Measurements from ENCODE around the gene MAP3K5.
"Not testable (repeated sequence)": the region's sequence is repeated elsewhere in the genome, so short reads cannot be mapped to it uniquely, and the experiment has no call there.

The MAP3K5 gene, protein sequence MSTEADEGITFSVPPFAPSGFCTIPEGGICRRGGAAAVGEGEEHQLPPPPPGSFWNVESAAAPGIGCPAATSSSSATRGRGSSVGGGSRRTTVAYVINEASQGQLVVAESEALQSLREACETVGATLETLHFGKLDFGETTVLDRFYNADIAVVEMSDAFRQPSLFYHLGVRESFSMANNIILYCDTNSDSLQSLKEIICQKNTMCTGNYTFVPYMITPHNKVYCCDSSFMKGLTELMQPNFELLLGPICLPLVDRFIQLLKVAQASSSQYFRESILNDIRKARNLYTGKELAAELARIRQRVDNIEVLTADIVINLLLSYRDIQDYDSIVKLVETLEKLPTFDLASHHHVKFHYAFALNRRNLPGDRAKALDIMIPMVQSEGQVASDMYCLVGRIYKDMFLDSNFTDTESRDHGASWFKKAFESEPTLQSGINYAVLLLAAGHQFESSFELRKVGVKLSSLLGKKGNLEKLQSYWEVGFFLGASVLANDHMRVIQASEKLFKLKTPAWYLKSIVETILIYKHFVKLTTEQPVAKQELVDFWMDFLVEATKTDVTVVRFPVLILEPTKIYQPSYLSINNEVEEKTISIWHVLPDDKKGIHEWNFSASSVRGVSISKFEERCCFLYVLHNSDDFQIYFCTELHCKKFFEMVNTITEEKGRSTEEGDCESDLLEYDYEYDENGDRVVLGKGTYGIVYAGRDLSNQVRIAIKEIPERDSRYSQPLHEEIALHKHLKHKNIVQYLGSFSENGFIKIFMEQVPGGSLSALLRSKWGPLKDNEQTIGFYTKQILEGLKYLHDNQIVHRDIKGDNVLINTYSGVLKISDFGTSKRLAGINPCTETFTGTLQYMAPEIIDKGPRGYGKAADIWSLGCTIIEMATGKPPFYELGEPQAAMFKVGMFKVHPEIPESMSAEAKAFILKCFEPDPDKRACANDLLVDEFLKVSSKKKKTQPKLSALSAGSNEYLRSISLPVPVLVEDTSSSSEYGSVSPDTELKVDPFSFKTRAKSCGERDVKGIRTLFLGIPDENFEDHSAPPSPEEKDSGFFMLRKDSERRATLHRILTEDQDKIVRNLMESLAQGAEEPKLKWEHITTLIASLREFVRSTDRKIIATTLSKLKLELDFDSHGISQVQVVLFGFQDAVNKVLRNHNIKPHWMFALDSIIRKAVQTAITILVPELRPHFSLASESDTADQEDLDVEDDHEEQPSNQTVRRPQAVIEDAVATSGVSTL (N-terminal part only)

DNA sequence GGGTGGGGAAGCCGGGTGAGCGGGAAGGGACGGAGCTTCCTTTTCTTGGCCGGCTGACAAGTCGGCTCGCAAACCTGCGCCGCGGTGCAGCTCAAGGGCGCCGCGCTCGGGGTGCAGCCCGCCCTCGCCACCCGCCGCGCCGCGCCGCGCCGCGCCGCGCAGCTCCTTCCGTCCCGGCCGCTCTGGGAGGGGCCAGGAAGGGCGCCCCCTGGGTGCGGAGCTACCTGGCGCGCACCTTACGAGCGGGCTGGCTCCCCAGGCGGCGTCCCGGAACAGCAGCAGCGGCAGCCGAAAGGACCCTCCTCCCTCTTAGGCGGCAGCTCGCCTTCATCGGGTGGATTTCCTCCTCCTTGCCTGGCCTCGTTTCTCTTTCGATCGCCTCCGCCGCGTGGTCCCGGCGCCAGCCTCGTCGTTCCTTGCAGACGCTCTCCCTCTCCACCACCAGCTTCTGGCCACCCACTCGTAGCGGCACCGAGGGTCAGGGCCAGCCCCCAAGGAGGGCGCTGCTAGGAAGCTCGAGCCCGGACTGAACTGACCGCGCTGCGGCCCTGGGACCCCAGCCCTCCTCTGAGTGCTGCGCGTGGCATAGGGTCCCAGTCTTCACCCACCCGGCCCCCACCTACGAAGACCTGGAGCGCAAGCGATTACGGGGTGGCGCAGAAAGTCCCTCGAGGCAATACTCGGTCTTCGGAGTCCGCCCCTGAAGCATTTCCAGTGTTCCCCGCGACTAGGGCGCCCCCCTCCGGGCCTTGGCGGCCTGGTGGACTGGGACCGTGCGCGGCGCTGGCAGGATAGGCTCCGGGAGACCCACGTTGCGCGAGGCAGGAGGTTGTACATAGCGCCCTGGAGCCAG is at the start of gene MAP3K5:
Gene MAP3K5, minus strand, starts transcription at position 68 of the 853 bp plus-strand sequence. CDS start 320 bp downstream, outside the sequence.
- peak; percentile 48 for DNase-seq

DNA sequence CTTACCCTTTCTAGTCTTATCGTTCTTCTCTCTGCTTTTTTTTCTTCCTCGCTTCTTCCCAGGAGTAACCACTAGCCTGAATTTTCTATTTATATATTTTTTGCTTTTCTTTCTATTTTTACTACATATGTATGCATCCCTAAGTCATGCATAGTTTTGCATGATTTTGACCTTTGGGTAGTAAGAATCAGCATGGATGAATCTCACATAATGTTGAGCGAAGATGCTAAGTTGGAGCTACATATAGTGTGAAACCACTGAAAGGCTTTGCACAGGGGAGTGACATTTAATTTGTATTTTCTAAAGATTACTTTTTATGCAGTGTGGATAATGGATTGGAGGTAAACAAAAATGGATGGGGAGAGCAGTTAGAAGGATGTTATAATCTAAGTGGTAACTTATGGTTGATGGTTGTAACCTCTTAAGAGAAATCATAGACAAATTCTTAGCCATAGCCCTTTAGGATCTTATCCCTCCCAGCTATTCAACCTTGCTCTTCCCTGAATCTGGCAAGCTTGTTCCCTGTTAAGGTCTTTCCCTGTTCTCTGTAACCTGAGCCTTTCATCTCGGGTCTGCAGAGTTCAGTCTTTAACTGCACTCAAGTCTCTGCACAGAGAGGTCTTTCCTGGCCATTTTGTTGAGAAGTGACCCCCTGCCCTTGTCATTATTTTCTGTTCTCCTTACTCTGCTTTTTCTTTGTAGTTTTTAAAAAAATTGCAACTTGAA is 48.2 kb upstream of the MAP3K5 start:
- DNase-seq = no peak

DNA sequence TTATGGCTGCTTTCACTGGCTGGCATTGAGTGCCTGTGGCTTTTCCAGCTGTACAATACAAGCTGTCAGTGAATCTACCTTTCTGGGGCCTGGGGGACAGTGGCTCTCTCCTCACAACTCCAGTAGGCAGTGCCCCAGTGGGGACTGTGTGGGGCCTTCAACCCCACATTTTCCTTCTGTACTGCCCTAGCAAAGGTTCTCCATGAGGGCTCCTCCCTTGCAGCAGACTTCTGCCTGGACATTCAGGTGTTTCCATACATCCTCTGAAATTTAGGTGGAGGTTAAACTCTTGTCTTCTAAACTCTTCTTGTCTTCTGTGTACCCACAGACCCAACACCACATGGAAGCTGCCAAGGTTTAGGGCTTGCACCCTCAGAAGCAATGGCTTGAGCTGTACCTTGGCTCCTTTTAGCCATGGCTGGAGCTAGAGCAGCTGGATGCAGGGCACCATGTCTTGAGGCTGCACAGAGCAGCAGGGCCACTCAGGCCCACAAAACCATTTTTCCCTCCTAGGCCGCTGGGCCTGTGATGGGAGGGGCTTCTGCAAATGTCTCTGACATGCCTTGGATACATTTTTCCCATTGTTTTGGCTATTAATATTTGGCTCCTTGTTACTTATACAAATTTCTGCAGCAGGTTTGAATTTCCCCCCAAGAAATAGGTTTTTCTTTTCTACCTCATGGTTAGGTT is 39.7 kb upstream of the MAP3K5 start:
- DNase-seq = no peak

DNA sequence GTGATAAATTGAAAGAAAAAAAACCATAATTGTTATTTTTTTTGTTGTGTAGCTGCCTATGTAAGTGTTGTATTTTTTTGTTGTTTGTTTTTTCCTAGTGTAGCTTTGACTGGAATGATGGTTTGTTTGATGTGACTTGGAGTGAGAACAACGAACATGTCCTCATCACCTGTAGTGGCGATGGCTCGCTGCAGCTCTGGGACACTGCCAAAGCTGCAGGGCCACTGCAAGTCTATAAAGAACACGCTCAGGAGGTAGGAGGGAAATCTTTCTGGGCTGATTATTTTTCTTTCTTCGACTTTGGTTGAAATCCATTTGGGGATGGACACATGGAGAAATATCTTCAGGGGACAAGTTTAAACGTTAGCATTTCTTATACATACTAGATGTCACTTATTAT is 33.9 kb upstream of the MAP3K5 start:
- no peak for DNase-seq

DNA sequence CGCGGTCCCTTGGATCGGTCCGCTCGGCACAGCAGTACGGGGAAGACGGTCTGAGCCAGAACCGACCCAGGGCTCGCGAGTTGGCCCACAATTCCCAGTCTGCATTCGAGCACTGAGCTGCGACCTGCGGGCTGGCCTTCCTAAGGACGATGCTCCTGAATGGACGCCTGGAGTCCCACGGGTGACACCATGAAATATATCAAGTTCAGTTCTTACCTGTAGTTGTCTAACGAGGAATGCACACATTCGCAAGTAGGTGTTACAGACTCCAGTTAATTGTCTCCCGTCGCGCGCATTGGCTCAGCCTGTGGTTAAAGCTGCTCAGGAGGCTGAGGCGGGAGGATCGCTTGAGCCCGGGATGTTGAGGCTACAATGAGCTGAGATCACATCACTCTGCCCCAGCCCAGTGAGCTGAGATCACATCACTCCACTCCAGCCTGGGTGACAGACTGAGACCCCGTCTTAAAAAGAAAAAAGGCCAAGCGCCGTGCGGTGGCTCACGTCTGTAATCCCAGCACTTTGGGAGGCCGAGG is 30.9 kb upstream of the MAP3K5 start:
- DNase-seq = no peak

DNA sequence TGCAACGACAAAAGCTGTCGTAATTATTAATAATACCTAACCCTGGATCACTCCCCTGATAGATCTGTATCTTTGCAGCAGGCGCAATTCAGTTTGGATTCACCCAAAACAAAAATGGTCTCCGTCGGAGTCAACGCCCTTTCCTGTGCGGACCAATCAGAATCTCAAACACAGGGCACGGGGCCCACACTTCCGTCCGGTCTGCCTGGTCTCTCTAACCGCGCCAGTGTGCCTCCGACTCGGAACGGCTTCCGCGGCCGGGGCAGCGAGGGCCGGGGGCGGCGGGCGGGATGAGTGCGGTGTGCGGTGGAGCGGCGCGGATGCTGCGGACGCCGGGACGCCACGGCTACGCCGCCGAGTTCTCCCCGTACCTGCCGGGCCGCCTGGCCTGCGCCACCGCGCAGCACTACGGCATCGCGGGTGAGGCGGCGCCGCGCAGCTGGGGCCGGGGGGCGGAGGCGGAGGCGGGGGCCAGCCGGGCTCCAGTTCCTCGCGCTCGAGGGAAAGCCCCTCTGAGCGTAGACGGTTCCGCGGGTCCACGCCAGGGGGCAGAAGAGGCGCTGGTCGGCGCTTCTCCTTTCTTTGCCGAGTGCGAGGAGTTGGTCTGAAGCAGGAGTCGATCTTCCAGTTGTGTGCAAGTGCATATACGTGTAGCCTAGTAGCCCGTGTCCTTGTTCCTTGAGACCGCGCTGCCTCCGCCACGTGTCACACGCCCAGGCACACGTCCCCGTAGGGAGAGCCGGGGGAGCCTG is 30.3 kb upstream of the MAP3K5 start, which contains the start of gene PEX7:
Gene PEX7, plus strand, starts transcription at position 217 of the 752 bp plus-strand sequence. Its CDS starts 74 bp downstream, at position 291.
- DNase-seq = peak; percentile 76

DNA sequence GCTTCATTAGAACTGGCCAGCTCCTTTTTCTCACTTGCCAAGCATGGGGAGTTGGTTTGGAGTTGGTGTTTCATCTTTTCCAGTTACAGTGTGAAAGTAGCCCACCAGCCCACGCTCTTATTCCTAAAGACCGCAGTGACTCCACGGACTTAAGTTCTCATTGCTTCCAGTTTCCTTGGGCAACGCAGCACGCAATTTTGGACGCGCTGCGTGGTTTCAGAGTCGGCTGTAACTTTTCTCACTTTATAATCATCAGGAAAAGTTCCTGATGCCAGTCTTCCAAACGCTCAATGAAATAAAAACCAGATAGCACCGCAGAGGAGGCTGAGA is 29.7 kb upstream of the MAP3K5 start:
- DNase-seq = no peak

DNA sequence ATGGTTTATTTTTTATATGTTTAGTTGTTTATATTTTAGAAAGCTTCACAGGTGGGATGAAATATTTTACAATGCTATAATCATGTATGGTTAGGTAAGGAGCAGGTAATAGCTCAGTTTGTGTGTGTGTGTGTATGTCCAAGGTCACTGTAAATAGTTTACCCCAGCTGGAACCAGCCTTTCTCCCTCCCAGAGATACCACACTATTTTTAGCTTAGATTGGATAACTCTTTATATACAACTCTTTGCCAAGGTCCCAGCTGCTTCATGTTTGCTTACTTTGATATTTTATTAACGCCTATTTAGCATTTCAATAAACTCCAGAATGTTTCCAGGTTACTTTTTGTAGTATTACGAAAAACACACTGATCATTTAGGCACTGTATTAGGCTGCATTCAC is 28.3 kb upstream of the MAP3K5 start:
- no peak for DNase-seq

DNA sequence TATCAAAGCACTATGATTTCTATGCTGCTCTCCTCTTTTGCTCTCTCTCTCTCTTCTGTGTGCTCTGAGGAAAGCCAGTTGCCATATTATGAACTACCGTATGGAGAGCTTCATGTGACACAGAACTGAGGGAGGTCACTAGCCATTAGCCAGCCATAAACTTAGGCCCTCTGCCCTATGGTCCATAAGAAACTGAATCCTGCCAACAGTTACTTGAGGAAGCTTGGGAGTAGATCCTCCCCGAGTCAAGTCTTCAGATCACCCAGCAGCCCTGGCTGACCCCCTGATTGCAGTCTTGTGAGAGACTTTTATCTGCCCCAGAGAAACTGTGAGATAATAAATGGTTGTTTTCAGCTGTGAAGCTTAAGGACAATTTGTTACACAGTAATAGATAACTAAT is 24.4 kb upstream of the MAP3K5 start:
- no peak for DNase-seq

DNA sequence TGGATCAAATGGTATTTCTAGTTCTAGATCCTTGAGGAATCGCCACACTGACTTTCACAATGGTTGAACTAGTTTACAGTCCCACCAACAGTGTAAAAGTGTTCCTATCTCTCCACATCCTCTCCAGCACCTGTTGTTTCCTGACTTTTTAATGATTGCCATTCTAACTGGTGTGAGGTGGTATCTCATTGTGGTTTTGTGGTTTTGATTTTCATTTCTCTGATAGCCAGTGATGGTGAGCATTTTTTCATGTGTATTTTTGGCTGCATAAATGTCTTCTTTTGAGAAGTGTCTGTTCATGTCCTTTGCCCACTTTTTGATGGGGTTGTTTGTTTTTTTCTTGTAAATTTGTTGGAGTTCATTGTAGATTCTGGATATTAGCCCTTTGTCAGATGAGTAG is 23.3 kb upstream of the MAP3K5 start:
- DNase-seq = not testable (repeated sequence)

DNA sequence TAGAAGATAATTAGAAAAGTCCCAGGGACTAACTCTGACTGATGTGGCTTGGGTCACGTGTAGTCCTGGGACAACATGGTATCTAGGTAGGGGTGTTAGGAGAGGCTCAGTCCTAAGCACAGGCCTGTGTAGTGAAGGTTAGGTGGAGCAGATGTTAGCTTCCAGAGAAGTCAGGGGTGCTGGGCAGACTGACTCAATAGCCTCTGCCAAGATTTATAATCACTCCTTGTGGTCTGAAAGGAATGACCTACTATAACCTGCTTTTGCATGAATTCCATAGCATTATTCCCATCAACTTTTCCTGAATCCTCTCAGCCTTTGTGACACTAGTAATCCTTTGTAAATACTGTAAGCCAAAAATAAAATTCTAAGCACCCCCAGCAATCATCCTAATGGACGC is 19.9 kb upstream of the MAP3K5 start:
- no peak for DNase-seq

DNA sequence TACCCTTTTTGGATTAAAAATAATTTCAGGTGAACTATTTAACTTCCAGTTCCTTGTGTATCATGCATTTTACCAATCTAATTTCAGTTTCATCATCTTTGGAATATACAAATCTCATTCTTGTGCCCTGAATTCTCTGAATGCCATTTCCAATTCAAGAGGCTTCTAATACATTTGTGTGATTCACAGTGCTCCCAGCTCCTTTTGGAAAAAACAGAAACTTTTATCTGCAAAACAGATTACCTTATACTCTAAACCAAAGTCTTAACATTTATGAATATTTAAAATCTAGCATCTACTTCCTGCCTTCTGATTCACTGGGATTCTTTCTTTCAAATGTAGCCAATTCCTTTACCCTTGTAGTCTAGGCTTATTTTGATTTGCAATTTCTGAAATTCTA is 19.0 kb upstream of the MAP3K5 start:
- DNase-seq = no peak

DNA sequence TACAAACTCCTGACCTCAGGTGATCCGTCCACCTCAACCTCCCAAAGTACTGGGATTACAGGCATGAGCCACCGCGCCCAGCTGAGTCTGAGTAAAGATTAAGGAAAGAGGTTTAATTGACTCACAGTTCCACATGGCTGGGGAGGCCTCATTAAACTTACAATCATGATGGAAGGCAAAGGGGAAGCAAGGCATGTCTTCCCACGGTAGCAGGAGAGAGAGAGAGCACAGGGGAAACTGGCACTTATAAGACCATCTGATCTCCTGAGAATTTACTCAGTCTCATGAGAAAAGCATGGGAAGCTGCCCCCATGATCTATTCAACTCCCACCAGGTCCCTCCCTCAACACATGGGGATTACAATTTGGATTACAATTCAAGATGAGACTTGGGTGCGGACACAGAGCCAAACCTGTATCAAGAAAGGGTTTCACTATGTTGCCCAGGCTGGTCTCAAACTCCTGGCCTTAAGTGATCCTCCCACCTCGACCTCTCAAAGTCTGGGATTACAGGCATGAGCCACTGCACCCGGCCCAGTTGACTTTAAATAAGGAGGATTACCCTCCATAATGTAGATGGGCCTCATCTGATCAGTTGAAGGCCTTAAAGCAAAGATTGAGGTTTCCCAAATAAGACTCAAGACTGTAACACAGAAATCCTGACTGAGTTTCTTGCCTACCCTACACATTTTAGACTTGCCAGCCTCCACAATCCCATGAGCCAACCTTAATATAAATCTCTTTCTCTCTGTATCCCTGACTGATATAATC is 17.0 kb upstream of the MAP3K5 start:
- DNase-seq = no peak

DNA sequence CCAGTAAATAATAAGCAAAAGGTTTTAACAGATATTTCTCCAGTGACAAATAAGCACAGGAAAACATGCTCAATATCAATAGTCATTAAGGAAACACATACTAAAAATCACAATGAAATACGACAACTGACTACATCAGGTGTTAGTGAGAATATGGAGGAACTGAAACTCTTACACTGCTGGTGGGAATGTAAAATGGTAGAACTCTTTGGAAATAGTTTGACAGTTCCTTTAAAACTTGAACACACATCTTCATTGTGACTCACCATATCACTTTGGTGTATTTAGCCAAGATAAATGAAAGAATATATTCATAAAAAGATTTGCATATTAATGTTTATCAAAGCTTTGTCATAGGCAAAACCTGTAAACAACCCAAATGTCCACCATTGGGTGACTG is 11.3 kb upstream of the MAP3K5 start:
- no peak for DNase-seq

DNA sequence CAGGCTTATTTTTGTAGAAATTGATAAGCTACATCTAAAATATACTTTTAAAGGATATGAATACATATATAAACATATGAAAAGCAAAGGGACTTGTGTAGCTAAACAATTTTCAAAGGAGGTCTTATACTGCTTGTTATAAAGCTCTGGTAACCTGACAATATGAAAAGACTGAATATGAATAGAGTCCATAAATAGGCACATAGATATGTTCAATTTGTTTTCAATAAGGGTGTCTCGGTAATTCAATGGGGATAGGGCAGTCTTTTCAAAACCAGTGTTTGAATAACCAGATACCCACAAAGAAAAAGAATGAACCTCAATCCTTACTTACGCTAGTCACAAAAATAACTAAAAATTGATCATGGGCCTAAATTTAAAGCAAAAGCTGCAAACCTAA is 9.3 kb upstream of the MAP3K5 start:
- DNase-seq = no peak

DNA sequence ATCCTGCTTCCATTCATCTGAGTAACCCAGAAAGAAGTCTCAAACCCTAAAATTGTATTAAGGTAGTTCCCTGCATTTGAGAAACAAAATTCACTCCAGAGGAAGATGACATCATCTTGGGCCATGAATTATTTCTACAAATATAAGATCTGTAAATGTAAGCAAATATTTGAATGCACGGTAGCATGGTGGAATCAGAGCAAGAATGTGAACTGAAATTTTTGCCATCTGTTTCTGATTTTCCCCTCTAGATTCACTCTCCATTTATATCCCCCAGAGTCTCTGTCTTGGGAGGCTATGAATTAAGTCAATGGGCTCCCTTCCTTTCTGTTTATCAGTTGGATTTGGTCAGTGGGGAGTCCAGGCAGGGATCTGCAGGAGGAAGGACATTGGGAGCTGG is 5.8 kb upstream of the MAP3K5 start:
- no peak for DNase-seq

DNA sequence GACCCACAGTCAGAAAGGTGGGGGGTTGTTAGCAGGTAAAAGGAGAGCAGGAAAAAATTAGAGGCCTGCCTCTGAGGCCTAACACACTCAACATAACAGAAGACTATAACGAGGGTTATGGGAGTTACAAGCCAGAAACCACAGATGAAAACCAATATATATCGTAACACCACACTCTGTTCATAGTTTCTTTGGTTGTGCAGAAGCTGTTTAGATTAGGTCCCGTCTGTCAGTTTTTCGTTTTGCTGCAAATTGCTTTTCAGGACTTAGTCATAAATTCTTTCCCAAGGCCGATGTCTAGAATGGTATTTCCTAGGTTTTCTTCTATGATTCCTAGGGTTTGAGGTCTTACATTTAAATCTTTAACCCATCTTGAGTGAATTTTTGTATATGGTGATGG is 3.7 kb upstream of the MAP3K5 start:
- DNase-seq = no peak

DNA sequence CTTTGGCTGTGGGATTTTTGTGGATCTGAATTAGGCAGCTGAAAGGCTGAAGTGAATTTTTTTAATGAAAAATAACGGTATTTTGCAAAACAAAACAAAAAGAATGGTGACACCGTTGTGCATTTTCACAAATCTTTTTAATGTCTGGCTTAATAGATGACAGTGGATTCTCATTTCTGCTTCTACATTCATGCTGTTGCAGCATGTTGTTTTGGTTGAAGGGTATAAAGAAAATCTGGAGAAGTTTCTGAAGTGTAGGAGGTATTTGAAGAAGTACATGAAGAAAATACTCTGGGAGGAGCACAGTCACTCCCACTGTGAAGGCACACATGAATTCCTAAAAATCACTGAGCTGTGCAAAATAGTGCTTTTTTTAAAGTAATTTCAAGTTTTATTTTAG is 3.1 kb upstream of the MAP3K5 start:
- no peak for DNase-seq

DNA sequence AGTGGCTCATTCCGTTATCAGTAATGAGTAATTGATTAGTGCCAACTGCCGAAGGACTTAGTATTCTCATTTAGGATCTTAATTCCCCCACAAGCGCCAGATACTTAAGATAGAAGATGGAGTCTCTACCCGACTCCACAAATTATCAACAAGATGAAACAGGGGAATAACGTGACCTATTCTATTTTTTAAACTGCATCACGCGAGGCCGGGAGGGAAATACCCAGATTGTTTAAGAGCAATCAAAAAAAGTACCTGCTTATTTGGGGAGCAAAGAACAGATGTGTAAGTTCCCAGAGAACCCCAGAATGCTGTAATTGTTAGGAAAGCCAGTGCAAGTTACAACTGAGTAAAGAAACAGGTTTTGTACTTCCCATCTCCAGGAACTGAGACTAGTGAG is 1.1 kb upstream of the MAP3K5 start:
- no peak for DNase-seq
